Stimulated activated CD4-positive, alpha-beta T cell treated with anti-CD3 and anti-CD28 coated beads, Interleukin-4, amount 100 ng/mL, for 4 hours (primary cell): ENCODE measurements around the gene SEMA4D.

Source experiments
- DNase-seq, 2 experiments: peaks; one replicate each; pipeline ENCODE4 v3.0.0-alpha.2; 2020

SEMA4D gene

DNA sequence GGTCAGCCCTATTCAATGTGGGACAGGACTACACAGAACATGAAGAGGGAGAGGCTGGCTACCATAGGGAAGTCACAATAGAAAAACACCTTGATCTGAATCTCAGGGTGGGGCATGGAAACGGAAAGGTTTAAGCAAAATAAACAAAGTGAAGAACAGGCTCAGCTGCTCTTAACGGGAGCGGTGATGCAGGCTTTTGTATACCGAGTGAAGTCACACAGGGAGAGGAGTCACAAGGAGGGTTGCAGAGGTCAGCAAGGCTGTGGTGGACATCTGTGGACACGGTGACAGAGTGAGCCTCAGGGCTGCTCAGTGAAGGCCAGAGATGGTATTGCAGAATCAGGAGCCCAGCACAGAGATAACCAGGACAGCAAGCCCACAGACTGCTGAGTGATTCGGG is 30.6 kb upstream of the SEMA4D start:
- DNase-seq, result no peak

GRCh38 chr9:89528131-89528530 is 30.2 kb upstream of the SEMA4D start:
- no peak for DNase-seq

GRCh38 chr9:89527084-89527483 is 29.2 kb upstream of the SEMA4D start:
- DNase-seq, result no peak

GRCh38 chr9:89526667-89527066 is 28.8 kb upstream of the SEMA4D start:
- DNase-seq, result no peak

DNA sequence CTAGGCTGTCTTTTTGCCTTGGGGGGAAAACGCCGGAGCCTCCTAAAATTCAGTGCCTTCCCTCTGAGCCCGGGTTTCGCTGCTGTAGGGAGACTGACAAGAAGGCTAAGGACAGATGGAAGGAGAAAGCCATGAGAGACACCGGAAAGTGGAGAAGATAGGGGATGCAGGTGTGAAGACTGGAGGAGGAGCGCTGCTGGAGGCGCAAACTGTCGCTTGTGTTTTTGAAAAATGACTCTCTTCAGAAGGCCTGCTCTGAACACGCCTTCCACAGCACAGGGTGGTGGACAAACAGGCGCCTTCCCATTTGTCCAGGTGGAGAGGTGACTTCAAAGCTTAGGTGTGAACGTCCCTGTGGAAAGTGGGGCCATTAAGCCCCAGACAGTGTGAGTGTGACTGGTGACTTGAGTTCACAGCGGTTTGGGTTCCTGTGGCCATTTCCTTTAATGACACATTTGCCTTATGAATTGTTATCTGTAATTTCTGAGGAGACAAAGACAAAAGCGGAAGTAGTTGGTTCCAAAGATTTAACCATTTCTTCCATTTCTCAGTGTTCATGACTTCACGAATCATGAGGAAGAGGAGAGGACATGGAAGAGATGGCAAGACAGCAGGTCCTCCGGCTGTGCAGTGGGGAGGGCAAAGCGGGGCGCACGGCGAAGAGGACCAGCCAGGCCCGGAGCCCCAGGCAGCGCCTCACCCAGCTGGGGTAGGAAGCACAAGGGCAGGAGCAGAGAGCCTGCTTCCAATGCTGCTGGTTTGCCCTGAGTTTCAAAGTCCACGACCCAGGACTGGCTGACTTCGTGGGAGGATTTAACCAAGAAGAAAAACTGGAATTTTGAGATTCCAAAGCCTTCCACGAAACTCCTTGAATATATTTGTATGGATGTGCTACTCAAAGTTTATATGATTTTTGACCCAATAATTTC is 27.8 kb upstream of the SEMA4D start:
- DNase-seq, result no peak

- DNase-seq, result no peak
Observed at GRCh38 chr9:89524963-89525362, 27.1 kb upstream of the SEMA4D start.

- peak in 1 of 2 experiments; percentile 56 for DNase-seq
Observed at GRCh38 chr9:89523948-89524347, 26.0 kb upstream of the SEMA4D start.

DNA sequence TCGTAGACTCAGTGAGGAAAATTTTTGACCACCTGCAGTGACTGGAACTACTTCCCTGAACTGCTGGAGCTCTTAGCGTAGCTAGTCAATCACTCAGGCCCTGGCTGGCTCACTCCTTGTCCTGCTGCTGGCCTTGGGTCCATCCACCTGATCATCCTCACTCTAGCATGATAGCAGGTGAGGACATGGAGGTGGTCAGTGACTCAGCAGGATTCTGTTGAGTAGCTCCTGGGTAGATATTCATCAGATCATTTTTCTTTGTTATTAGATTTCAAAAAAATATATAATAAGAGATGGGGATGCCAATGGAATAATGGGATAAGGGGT is 25.0 kb upstream of the SEMA4D start:
- DNase-seq, result no peak

DNA sequence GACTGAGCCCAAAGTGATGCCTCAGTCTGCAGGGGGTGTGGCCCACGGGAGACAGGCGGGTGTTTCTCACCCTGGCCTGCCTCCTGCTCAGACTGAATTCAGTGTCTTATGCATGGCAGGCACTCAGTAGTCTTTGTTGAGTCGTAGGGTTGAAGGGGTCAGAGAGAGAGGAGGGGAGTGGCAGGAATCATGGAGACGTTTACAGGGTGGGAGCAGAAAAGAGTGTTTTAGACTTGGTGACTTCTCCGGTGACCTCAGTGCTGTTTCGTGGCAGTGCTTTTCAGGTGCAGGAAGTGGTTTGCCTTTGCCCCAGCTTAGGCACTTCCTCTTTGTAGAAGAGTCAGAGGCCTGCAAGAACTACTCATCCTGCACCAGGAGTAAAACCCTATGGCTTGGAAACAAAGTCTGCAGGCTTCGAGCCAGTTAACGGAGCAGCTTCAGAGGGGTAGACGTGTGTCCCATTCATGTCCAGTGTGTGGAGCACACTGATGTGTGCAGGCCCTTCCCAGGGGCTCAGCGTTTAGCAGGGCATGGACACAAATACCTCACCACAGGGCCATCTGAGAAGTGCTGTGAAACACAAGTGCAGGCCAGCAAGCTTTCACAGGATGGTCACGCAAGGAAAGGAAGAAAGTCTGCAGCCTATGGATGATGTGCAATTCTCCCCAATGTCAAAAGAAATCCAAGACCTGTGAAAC is 24.5 kb upstream of the SEMA4D start:
- DNase-seq, result peak; percentile 42 to 75

DNA sequence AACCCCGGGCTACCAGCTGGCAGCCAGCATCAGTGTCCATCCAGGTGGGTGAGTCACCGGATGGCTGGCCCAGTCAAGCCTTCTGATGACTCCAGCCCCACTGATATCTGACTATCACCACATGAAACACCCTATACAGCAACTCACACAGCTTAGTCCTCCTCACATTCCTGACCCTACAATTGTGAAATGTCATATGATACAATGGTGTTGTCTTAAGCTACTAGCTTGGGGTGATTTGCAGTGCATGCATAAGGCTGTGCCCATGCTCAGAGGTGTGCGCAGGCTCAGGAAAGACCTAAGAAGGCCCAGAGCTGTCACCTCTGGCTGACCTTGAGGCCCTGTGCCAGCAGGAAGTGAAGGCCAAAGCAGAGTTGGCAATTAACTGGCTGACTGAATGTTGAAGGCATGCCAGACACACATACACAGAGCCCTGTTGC is 21.5 kb upstream of the SEMA4D start:
- DNase-seq, result no peak

DNA sequence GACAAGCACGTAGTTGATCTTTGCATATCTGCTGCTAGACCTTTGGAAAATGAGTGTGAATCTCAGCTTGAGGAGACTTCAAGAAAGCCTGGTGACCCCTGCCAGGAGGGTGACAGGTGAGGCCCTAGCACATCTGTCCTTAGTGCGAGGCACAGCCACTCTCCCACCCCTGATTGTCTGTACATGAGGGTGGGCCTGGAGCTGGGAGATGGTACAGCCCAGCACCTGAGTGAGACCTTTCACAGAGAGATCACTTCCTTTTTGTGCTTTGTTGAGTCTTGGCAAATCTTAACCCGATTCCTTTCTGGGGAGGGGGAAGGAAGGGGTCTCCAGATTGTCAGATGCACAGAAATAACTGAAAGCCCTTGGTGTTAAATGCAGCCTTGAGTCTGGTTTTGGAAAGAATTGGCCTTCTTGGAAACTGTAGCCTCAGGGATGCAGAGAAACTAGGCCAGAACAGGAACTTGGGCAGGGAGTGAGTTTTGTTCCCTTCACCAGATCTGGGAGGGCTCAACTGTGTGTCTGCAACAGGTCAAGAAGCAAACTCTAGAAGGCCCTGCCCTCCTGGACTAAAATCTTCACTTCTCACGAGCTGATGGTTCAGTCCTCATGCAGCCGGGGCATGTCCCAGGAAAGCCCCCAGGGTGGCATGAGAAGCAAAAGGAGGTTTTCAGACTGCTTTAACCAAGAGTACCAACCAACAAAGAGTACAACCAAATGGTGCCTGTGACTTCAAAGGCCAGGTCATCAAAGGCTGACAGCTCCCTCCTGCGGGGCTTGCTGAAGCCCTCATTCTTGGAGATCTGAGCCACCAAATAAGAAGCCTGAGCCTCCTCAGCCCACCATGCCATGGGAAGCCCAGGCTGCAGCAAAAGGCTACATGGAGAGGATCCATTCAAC is 20.8 kb upstream of the SEMA4D start:
- no peak for DNase-seq

GRCh38 chr9:89515416-89515815 is 17.5 kb upstream of the SEMA4D start:
- DNase-seq, result no peak

GRCh38 chr9:89514956-89515355 is 17.0 kb upstream of the SEMA4D start:
- no peak for DNase-seq

GRCh38 chr9:89514337-89514736 is 16.4 kb upstream of the SEMA4D start:
- no peak for DNase-seq

DNA sequence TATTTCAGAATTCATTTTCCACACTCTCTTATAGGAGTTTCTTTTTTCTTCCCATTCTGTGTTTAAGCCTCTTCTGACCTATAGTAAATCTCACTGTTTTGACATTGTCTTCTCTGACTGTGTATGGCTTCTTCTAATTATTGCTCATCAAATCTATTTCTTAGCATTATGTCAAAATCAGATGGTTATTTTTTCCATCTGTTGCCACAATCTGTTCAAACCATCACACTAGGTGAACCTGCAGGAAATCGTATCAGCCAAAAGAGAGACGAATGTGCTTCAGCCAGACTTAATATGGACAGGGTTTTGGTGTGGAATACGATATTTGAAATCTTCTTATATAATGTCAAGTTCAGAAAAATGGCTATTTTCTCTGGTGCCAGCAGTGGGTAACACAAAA is 15.9 kb upstream of the SEMA4D start:
- no peak for DNase-seq

DNA sequence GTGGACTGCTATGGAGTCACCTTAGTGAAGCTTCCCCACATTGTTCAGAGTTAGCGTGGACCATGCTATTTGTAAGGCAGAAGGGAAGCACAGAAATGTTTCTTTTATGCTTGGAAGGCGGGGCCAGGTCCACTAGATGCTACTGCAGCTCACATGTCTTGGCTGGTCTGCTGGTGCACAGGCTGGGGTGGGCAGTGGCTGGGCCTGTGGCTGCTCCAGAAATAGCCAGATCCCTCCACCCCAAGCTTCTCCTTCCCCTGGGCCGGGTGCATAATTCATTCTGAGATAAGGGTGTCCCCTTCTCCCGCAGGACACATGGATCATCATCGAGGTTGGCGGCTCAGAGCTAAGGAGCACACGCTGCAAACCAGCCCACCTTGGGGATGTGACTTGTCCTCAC is 14.5 kb upstream of the SEMA4D start:
- DNase-seq, result no peak

- DNase-seq, result no peak
Observed at GRCh38 chr9:89508951-89509615, 11.2 kb upstream of the SEMA4D start.

DNA sequence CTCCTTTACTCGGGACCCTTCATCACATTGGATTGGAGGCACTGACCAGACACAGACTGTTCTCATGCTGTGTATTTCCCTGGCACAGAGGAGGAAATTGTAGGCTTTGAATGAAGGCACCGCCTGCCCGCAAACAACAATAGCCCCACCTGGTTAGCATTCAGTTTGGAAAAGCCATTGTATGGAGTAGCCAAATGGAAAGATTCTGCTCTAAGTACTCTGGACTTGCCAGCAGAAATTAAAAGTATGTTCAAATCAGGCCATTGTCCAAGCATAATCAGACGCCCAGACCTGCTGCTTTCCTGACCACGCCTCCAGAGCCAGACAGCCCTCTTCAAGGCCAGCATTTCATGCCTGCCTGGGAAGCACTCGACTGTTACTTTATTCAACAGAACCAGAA is 8.0 kb upstream of the SEMA4D start:
- no peak for DNase-seq

- no peak for DNase-seq
Observed at GRCh38 chr9:89505048-89505447, 7.1 kb upstream of the SEMA4D start.

GRCh38 chr9:89502671-89503070 is 4.8 kb upstream of the SEMA4D start:
- DNase-seq, result no peak

DNA sequence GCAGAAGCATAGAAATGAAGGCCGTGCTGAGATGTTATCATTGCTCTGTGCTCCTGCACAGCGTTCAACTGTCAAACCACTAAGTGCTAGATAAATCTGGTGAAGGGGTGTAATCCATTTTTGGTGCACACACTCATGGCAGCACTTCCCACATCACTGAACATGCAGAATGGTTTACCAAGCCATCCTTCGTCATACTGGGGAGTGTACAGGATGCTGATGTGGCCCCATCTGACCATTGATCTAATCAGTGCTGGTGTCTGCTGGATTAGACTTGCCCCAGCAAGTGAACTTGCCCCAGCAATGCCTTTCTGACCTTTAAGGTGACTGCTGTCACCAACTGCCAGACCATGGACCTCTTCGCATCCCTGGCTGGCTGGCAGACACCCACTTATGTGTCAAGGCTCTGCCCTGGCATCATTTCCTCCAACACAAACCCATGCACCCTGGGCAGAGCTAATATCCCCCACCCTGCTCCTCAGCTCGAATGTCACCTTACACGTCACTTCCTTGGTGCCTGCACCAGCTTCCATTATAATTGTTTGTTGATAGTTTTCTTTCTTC is 4.2 kb upstream of the SEMA4D start:
- no peak for DNase-seq

DNA sequence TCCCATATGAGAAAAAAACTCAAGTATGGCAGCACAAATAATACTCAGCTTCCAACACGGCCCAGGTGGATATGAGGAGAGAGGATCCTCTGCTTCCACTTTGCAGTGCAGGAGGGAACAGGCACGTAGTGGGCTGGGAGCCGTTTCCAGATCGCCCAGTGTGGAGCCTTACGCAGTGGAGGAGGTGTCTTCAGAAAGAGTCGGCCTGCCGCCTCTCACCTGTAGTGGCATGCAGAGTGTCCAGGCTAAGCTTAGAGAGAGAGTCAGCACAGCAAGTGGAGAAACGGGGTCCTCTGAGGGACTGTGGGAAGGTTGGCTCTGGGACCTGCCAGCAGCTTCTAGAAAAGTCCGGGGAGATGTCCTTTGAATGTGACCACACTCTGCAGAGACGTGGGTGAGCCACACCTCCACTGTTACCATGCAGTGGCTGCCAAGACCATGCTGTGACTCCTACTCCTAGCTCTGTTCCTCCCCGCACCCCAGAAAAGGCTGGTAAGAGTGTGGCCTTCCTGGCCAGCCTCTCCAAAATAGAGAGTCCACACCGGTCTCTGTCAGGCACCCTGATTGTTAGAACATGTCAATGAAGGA is 3.5 kb upstream of the SEMA4D start:
- no peak for DNase-seq
